ENCODE data around the gene RFT1. TPM values are rescaled to one million over a fixed set of nuclear protein-coding genes. Genes with fewer than 3 reads are reported as not detected.

RFT1 gene
- total RNA-seq, 1 donor from 2014 or later = 9.8 TPM

DNA sequence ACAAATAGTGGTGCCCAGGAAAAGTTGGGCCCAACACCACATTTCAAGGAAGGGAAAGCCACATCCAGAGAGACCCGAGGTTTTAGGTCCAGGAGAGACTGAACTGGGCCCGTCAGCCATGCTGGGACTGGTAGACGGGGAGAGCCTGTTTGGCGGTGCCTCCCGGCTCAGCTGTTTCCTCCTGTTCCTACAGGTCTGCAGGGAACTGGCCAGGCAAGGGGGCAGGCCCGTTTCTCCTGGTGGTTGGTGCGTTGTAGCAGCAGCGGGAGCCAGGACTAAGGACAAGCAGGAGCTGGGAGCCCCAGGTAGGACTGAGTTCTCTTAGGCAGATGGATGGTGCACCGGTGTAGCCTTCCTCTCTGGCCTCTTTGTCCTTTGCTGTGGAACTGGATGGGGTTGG lies 34.7 kb upstream of the RFT1 start:
- ATAC-seq (ENCODE audit: poor library complexity) (no peak), DNase-seq (no peak)
- intact Hi-C loops (cut with DNase I) = no loop called here

DNA sequence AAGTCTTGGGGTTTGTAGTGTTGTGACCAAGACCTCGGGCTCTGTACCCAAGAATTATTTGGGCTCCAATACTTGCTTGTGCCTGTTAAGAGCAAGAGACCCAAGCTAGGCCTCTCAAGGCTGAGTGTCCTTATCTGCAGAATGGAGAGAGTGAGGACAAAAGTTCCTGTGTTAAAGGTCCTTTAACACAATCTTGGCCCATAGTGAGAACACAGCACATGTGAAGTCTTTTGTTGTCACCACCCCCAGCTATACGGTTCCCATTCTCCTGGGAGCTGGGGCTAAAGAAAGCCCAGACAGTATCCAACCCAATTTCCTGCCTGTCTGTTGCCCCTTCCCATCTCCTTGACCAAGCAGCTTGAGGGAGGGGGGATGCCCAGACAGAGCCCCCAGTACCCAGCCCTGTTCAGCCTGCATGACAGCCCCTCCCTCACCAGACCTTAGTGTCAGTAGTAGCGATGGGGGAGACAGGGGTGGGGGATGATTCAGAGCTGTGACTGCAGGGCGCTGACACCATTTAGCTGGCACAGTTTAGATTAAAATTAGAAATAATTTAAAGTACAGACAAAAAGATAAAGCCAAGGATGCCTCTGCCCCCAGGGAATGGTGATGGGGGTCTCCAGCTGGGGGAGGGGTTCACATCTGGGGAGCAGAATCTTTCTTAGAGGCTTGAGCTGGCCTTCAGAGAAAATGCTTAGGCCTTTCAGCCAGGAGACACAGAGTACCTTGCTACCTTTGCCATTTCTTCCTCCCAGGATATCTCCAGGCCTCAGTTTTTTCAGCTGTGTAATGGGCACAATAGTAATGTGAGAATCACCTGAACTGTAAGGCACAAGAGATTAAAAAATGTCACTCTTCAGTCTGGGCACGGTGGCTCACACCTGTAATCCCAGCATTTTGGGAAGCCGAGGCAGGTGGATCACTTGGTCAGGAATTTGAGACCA lies 33.5 kb upstream of the RFT1 start:
- intact Hi-C loops (cut with DNase I) = no loop called here
- ATAC-seq (ENCODE audit: poor library complexity) (no peak), DNase-seq (no peak)

DNA sequence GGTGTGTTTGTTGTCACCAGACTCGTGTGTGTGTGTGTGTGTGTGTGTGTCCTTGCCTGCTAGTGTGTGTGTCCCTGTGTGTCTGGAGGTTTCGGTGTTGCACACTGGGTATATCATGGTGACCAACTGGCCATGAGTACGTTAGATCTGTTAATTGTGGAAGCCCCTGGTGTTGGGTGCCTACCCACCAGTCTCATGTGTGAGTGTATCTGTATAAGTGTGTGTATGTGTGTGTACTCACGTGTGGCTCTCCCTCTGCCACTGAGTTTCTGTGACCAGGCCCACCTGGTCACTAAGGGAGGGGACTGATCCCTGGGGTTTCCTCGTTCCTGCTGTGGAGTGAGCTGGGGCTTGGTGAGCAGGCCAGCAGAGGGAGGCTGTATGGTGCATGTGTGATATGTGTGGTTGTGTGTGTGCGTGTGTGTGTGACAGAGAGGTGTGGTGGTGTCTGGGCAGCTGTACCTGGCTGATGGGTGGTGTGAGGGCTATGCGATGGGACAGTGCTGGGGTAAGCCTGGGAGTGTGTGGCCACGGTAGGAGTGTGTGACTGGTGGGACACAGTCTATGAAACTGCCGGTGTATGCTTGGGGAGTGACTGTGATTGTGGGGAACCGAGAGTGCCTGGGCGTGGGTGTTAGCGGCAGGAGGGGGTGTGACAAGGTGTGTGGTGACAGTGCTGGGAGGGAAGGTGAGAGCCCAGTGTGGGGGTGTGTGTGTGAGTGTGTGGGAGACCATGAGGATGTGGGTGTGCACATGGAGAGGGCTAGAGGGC lies 32.6 kb upstream of the RFT1 start:
- no peak for DNase-seq
- ATAC-seq (ENCODE audit: poor library complexity) = no peak
- intact Hi-C loops (cut with DNase I) = no loop called here

DNA sequence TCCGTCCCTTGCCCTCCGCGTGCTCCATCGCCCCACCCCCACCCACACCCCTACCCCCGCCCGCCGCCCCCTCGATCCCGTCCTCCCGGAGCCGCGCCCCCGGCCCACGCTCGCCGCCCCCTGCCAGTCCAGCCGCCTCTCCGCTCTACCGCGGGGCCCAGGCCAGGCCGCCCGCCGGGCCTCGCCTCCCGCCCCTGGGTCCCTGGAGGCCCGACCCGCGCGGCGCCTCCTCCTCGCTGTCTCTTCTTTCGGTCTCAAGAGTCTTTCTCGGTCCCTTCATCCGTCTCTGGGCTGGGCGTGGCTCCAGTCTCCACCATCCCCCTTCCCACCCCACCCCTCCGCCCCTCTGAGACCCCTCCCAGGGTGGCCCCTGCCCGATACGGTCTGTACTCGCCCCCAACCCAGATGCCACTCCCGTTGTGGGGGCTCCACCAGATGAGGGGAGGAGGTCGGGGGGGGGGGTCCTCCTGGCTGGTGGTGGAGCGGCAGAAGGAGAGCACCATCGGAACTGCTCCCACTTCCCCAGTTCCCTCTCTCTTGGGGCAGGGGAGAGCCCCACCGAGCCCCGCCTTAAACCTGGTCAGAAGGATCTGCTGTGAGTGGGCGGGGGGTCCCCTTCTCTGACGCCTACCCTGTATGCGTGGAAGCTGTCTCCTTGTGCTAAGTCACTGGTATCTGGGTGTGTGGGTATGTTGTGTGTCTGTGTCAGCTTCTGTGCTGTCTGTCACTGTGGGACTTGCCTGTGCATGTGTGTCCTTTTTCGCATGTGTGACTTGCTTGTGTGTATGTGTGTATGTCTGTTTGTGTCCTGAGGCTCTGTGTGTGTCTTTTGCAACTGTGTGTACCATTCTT lies 31.8 kb upstream of the RFT1 start:
- ATAC-seq (ENCODE audit: poor library complexity) = no peak
- intact Hi-C loops (cut with DNase I) = no loop called here

DNA sequence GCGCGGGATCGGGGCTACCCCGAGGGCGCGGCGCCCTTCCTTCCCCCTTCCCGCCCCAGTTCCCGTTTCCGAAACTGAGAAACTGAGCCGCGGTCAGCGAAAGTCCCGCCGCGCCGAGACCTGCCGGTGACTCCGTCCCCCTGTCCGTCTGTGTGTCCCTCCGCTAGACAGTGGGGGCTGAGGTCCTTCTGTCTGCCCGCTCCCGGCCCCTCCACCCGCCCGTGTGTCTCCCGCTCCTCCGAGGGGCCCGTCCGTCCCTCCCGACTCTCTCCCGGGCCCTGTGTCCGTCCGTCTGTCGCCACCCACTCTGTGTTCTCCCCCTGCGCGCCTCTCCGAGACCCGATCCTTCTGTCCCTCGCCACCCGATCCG lies 31.2 kb upstream of the RFT1 start:
- DNase-seq (peak; percentile 71), ATAC-seq (ENCODE audit: poor library complexity) (no peak)
- intact Hi-C loops (cut with DNase I) = no loop called here

More for the DNA sequence above, 31.8 kb upstream of the RFT1 start:
- DNase-seq = peak; percentile 64

DNA sequence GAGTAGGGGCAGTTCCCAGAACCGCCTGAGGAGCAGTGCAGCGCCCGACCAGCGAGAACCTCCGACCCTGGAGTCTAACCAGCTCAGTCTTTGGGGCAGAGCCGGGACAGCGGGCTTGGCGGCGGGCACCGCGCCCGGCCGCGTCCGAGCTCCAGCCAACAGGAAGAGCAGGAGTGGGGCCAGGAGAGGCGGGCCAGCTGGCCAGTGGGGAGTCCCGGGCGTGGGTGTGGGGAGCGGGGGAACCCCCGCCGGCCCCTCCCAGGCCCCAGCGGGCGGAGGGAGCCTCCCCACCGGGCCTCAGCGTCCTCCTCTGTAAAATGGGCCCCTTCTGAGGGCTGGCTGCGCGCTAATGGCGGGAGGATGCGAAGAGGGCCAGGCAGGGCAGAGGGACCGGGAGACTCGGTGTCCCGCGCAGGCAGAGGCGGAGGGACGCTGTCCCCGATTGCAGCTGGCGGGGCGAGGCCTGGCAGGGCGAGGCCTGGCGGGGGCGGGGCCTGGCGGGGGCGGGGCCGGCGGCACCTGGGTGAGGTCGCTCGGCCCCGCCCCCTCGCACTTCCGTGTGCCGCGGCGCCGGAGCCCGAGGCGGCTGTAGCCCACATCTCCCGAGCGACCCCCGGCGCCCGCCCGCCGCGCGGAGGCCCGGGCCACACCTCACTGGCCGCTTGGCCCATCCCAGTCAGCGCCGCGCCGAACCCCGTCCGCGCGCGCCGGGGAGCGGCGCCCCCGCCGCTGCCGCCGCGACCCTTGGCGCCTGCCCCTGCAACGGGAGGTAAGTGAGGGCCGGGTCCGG lies 30.6 kb upstream of the RFT1 start, which contains the start of gene PRKCD:
Gene PRKCD (plus strand): TSS at position 550 of the 790 bp plus-strand sequence. CDS start 17,214 bp downstream, outside the sequence.
- intact Hi-C loops (cut with DNase I) = no loop called here

DNA sequence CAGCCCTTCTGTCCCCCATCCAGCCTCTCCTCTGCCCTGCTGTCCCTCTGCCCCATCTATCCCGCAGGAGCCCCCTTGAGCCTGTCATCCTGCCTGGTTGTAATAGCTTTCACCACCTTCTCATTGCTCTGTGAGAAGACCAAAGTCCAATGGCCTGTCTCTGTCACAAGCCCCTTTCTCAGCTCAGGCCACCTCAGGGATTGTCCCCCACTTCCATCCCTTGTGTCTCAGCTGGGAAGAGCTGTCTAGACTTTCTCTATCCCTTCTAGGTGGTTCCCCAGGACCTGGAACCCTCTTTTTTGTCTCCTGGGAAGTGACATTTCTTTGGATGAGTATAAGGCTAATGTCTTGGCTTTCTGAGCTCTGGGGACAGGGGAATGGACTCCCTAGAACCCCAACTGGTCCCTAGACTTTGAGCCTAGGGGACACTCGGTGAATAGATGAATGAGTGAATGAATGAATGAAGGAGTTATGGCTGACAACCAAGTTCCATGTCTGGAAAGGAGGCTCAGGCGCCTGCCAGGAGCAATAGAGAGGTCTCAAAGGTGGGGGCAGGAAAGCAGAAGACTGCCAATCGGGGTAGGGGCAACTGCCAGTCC lies 29.9 kb upstream of the RFT1 start:
- ATAC-seq (ENCODE audit: poor library complexity) (no peak), DNase-seq (no peak)
- intact Hi-C loops (cut with DNase I) = no loop called here

More for the DNA sequence above, 30.6 kb upstream of the RFT1 start, which contains the start of gene PRKCD:
- peak; percentile 93 for DNase-seq
- peak; percentile 92 for ATAC-seq (ENCODE audit: poor library complexity)

DNA sequence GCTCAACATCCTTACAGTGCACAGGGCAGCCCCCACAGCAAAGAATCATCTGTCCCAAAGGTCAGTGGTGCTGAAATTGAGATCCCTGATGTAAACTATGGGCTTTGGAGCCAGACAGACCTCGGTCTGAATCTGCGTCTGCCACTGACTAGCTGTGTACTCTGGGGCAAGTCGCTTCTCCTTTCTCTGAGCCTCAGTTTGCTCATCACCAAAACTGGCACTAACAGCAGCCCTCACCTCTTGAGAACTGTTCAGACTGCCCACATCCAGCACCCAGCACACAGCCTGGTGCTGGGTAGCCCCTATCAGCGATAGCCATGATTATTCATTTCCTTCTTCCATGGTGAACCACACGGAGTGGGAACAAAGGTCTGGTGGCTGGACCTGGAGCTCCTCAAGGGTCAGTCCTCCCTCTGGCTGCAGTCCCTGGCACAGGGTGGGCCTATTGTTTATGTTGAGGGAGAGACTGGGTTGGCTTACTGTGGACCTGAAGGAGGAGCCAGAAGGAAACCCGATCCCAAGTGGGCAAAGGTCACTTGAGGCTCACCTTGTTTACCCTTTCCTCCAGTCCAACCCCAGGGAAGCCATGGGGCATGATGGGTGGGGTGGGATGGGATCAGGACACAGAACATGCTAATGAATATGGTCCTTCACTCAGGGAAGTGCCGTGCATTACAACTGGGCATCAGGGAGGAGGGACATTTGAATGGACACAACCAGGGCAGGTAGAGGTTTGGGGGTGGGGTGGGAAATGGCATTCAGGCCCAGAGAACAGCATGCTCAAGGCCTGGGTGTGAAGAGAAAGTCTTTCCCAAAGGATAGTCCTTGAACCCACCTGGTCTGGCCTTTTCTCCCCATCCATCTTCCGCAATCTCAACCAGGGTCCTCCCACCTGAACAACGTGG lies 29.2 kb upstream of the RFT1 start:
- ATAC-seq (ENCODE audit: poor library complexity) (no peak), DNase-seq (no peak)
- intact Hi-C loops (cut with DNase I) = no loop called here

DNA sequence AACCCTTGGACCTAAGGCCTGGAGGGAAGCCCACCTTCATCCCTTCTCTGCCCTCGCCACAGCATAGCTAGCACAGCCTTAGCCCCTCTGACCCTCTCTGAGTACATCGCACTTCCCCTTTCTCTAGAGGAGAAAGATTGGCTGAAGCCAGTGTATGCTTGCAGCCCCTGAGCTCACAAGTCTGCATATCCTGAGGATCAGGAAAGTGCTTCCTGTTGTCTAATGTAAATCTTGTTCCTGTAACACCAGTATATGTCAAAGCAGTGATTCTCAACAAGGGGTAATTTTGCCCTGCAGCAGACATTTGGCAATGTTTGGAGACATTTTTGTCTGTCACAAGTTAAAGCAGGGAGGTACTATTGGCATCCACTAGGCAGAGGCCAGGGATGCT lies 28.5 kb upstream of the RFT1 start:
- intact Hi-C loops (cut with DNase I) = no loop called here
- no peak for ATAC-seq (ENCODE audit: poor library complexity)
- no peak for DNase-seq

DNA sequence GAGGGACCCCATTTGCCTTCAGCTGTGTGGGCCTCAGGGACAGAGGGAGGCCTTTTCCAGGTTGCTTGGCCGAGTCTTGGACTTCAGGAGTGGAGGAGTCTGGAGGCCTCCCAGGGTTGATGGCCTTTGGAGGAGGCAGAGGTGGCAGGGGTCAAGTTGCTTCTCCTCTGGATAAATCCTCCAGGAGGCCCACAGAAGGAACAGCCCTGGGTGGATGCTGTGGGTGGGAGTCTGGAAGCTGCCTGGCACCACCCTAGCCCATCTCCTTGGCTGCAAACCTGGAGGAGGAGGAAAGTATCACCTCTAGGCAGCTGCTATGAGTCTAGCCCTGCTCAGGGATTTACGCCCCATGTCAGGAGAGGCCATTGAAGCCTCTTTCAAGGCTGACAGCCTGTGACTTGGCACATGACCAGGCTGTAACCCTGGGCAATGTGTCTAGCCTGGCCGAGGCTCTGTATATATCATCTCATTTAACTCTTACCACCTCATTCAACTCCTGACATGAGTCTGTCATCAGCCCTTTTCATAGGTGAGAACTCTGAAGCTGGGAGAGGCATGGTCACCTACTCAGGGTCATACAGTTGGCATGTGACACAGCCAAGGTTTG lies 27.8 kb upstream of the RFT1 start:
- DNase-seq (no peak), ATAC-seq (ENCODE audit: poor library complexity) (no peak)
- intact Hi-C loops (cut with DNase I) = no loop called here

DNA sequence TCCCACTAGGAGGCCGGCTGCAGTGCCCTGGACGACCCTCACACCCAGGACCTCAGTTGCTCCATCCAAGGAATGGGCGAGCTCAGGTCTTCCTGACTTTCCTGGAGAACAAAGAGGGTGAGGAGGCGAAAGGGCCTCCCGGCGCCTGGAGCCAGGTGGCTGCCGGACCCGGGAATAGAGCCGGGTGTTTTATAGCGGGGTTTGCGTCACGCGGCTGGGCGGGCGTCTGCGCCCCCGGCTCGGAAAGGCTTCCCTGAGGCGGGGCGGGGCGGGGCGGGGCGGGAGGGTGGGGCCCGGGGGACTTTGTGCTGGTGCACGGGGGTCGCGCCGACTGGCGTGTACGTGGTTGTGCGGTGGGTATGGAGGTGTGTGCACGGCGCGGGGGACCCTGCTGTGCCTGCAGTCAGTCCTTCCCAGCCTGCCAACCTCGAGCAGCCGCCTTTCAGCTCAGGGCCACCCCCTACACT lies 26.2 kb upstream of the RFT1 start:
- ATAC-seq (ENCODE audit: poor library complexity) (no peak), DNase-seq (no peak)
- intact Hi-C loops (cut with DNase I) = no loop called here

DNA sequence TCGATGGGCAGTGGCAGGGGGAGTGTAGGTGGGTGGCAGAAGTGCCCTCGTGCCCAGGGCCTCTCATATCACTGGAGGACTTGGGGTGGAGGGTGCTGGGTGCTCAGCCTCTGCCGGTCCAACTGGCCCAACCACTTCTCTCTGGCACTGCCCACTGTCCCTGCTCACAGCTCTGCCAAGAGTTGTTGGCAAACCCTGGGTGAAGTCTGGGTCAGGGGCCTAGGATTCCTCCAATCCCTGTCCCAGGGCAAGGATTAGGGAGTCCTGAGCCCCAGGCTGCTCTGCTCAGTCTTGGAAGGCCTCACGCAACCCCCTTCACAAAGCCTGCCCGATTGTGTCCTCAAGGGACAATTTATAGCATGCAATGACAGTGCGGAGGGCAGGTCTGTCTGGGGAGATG lies 25.5 kb upstream of the RFT1 start:
- peak; percentile 23 for ATAC-seq (ENCODE audit: poor library complexity)
- no peak for DNase-seq
- intact Hi-C loops (cut with DNase I) = no loop called here

DNA sequence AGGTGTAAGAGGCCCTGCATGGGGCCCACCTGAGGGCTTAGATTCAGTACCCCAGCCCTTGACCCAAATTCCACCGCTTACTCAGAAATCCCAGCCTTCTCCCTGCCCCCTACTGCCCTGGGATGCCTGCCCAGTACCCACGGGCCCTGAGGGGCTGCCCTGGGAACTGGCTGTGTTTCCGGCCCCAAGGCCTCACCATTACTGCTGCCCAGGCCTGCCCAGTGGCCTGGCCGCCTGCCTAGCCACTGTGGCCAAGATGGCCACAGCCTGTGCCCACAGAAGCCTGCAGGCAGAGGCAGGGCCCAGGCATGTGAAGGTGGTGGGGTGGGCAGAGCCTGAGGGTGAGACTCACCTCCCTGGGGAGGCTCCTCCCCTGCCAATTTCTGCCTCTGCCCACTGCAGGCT lies 24.6 kb upstream of the RFT1 start:
- DNase-seq (no peak), ATAC-seq (ENCODE audit: poor library complexity) (no peak)
- intact Hi-C loops (cut with DNase I) = no loop called here

DNA sequence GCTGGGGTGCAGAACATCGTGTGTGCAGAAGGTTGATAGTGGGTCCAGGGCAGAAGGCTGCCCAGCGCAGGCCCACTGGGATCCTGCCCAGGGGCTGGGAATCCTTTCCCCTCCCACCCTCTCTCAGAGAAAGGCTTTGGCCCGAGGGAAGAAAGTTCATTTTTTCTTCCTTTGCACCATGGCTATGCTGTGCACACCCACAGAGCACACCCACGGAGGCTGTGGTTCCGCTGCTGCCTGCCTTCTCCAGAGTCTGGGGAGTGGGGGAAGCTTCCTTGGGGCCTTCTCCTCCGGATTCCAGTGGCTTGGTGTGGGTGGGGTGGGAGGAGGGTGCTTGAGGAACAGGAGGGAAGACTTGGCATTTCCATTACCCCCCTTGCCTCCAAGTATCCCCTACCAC lies 23.7 kb upstream of the RFT1 start:
- no peak for ATAC-seq (ENCODE audit: poor library complexity)
- no peak for DNase-seq
- intact Hi-C loops (cut with DNase I) = no loop called here

DNA sequence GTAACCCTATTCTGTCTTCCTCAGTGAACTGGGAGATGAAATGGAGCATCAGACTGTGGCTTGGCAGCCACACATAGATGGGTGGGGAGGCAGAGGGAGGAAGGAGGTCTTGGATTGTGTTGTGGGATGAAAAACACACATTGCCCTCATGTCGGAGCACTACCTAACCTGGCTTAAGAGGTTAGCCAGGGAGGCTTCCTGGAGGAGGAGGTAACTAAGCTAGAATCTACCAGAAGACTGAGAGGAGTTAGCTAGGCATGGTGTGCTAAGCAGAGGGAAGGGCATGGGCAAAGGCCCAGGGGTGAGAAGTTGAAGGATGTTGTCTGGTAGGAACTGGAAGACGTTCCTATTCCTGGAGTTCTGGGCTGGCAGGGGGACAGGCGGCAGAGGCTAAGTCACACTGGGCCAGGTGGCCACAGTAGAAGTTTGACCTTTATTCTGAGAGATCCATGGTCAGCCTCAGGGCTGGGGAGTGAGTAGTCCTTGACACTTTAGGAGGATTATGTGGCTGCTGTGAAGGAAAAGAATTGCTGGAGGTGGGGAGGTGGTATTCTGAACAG lies 23.1 kb upstream of the RFT1 start:
- DNase-seq (no peak), ATAC-seq (ENCODE audit: poor library complexity) (no peak)

More for the DNA sequence above, 23.1 kb upstream of the RFT1 start:
- intact Hi-C loops (cut with DNase I) = no loop called here
